Loucy (cell line): Measurements from ENCODE around the gene IGSF22.

Experiments
- H2AFZ ChIP-seq: fragments of 200-600 bp; sonication (generic); 2 replicates; pipeline ENCODE4 v1.6.0; 2016; ENCODE audit warnings: antibody characterized with exemption, mild to moderate bottlenecking, low read length, moderate library complexity
- H3F3A ChIP-seq: fragments of 200-600 bp; 2 replicates; pipeline ENCODE4 v1.6.0; 2016; ENCODE audit warnings: antibody characterized with exemption, low read depth, mild to moderate bottlenecking
- H3K27me3 ChIP-seq: fragments of 200-600 bp; sonication (generic); 2 replicates; pipeline ENCODE4 v1.6.1; 2014; ENCODE audit warnings: low read length, mild to moderate bottlenecking; ENCODE audit not compliant: insufficient read depth, poor library complexity, severe bottlenecking
- H3K36me3 ChIP-seq: fragments of 200-600 bp; sonication (generic); 2 replicates; pipeline ENCODE4 v1.6.1; 2016; ENCODE audit warnings: low read length; ENCODE audit not compliant: insufficient read depth
- H3K4me1 ChIP-seq: fragments of 200-600 bp; sonication (generic); 2 replicates; pipeline ENCODE4 v1.5.1; 2014; ENCODE audit warnings: low read length, mild to moderate bottlenecking; ENCODE audit not compliant: insufficient read depth, poor library complexity, severe bottlenecking
- H3K4me2 ChIP-seq: fragments of 200-600 bp; sonication (generic); 2 replicates; pipeline ENCODE4 v1.6.0; 2014; ENCODE audit warnings: antibody characterized with exemption, low read length, low read depth, mild to moderate bottlenecking; ENCODE audit not compliant: poor library complexity, severe bottlenecking
- H3K4me3 ChIP-seq: fragments of 200-600 bp; sonication (generic); 2 replicates; pipeline ENCODE4 v1.5.1; 2014; ENCODE audit warnings: low read length, mild to moderate bottlenecking, mixed read lengths; ENCODE audit not compliant: poor library complexity, severe bottlenecking
- H3K79me2 ChIP-seq: fragments of 200-600 bp; sonication (generic); 2 replicates; pipeline ENCODE4 v1.6.1; 2014; ENCODE audit warnings: low read length; ENCODE audit not compliant: insufficient read depth
- H3K9ac ChIP-seq: fragments of 200-600 bp; sonication (generic); 2 replicates; pipeline ENCODE4 v1.6.0; 2014; ENCODE audit warnings: mild to moderate bottlenecking, low read depth, low read length, moderate library complexity; ENCODE audit not compliant: poor library complexity, severe bottlenecking
- H3K9me2 ChIP-seq: fragments of 200-600 bp; sonication (generic); replicated peaks from 2 replicates; pipeline ENCODE4 v1.6.1; 2016; ENCODE audit warnings: low read depth, low read length, mixed read lengths
- H3K9me3 ChIP-seq: fragments of 200-600 bp; sonication (generic); 2 replicates; pipeline ENCODE4 v1.6.1; 2014; ENCODE audit warnings: mild to moderate bottlenecking, antibody characterized with exemption, low read length, low read depth; ENCODE audit not compliant: insufficient read depth
- H4K20me1 ChIP-seq: fragments of 200-600 bp; sonication (generic); 2 replicates; pipeline ENCODE4 v1.6.0; 2014; ENCODE audit warnings: antibody characterized with exemption, low read length, mild to moderate bottlenecking; ENCODE audit not compliant: insufficient read depth, poor library complexity, severe bottlenecking
- EZH2phosphoT487 ChIP-seq: fragments of 200-600 bp; IDR thresholded peaks from 2 replicates; pipeline ENCODE4 v1.6.1; 2018; ENCODE audit warnings: antibody characterized with exemption, mild to moderate bottlenecking, moderate library complexity, borderline replicate concordance
- TF ChIP-seq, protein P1 (sequence below): fragments of 200-600 bp; sonication (generic); conservative IDR thresholded peaks from 2 replicates; pipeline ENCODE4 v1.5.1; 2014; ENCODE audit warnings: mild to moderate bottlenecking, antibody characterized with exemption, low read length

Gene IGSF22

DNA sequence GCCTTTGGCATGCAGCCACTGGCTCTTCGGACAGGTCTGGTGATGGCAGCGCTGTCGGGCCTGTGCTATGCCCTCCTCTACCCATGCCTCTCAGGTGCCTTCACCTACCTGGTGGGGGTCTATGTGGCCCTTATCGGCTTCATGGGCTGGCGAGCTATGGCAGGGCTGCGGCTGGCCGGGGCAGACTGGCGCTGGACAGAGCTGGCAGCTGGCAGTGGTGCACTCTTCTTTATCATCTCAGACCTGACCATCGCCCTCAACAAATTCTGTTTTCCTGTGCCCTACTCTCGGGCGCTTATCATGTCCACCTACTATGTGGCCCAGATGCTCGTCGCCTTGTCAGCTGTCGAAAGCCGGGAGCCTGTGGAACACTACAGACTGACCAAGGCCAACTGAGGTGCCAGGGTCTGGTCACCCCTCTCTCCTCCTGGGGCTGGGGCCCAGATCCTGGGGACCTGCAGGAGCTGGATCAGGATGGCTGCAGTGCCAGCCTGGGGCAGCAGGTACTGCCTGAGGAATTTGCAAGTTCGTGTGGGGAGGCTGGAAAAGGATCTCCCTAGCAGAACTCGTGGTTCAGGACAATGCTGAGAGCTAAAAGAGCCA lies 24.3 kb downstream of the IGSF22 start:
- H3K27me3 ChIP-seq, result peaks cover 36% of the 10 kb centered on the region
- H2AFZ ChIP-seq, result no peak overlapping the region
- no peaks in the 10 kb centered on the region for H3F3A ChIP-seq
- no peaks in the 10 kb centered on the region for H3K36me3 ChIP-seq
- H3K9ac ChIP-seq, result no peak overlapping the region
- no peaks in the 10 kb centered on the region for H3K9me2 ChIP-seq
- no peak overlapping the region for H3K4me3 ChIP-seq
- H4K20me1 ChIP-seq, result no peaks in the 10 kb centered on the region
- H3K4me2 ChIP-seq, result no peak overlapping the region
- TF ChIP-seq EZH2phosphoT487, result no peak
- TF ChIP-seq, protein P1, sequence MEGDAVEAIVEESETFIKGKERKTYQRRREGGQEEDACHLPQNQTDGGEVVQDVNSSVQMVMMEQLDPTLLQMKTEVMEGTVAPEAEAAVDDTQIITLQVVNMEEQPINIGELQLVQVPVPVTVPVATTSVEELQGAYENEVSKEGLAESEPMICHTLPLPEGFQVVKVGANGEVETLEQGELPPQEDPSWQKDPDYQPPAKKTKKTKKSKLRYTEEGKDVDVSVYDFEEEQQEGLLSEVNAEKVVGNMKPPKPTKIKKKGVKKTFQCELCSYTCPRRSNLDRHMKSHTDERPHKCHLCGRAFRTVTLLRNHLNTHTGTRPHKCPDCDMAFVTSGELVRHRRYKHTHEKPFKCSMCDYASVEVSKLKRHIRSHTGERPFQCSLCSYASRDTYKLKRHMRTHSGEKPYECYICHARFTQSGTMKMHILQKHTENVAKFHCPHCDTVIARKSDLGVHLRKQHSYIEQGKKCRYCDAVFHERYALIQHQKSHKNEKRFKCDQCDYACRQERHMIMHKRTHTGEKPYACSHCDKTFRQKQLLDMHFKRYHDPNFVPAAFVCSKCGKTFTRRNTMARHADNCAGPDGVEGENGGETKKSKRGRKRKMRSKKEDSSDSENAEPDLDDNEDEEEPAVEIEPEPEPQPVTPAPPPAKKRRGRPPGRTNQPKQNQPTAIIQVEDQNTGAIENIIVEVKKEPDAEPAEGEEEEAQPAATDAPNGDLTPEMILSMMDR, result no peak
- H3K4me1 ChIP-seq, result peaks cover 5% of the 10 kb centered on the region
- no peaks in the 10 kb centered on the region for H3K79me2 ChIP-seq
- H3K9me3 ChIP-seq, result no peaks in the 10 kb centered on the region

DNA sequence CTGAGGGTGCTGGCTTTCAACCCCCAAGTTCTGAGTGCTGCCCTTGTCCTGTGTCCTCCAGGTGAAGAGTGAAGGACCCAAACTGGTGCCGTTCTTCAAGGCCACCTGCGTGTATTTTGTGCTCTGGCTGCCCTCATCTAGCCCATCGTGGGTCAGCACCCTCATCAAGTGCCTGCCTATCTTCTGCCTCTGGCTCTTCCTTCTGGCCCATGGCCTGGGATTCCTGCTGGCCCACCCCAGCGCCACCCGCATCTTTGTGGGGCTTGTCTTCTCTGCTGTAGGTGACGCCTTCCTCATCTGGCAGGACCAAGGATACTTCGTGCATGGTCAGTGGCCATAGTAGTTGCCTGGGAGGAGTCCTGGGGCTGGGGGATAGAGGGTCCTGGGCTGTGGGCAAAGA lies 25.1 kb downstream of the IGSF22 start:
- H3F3A ChIP-seq, result no peaks in the 10 kb centered on the region
- no peak overlapping the region for H3K4me2 ChIP-seq
- H3K4me1 ChIP-seq, result peaks cover 5% of the 10 kb centered on the region
- H2AFZ ChIP-seq, result no peak overlapping the region
- no peak overlapping the region for H3K4me3 ChIP-seq
- H3K27me3 ChIP-seq, result peaks cover 36% of the 10 kb centered on the region
- H3K9me2 ChIP-seq, result no peaks in the 10 kb centered on the region
- H3K79me2 ChIP-seq, result no peaks in the 10 kb centered on the region
- no peaks in the 10 kb centered on the region for H3K9me3 ChIP-seq
- no peaks in the 10 kb centered on the region for H3K36me3 ChIP-seq
- no peak overlapping the region for H3K9ac ChIP-seq
- TF ChIP-seq EZH2phosphoT487, result no peak
- TF ChIP-seq, protein P1, result no peak
- no peaks in the 10 kb centered on the region for H4K20me1 ChIP-seq

DNA sequence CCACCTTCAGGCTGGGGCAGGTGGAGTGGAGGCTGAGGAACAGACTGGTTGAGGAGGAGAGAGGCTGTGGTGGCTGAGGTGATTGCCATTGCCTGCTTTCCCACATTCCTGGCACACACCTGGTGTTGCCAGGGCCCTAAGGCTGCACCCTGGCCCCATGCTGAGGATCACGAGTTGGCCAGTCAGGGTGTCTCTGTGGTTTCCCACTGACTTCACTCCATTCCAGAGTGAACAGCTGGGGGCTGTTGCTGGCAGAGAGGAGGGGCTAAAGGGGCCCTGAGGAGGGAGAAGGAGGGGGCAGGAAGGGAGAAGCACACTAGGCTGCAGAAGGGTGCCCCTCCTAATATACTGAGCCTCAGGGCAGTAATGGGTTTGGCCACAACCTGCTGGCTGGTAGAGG lies 25.6 kb downstream of the IGSF22 start:
- Histone ChIP-seq H3K4me3 (no peak overlapping the region), H4K20me1 (no peaks in the 10 kb centered on the region), H3K79me2 (no peaks in the 10 kb centered on the region), H3K36me3 (no peaks in the 10 kb centered on the region), H3K9me3 (no peaks in the 10 kb centered on the region), H3K4me1 (peaks cover 5% of the 10 kb centered on the region), H3K9ac (no peak overlapping the region), H3K4me2 (no peak overlapping the region), H3F3A (no peaks in the 10 kb centered on the region), H3K27me3 (peaks cover 36% of the 10 kb centered on the region), H3K9me2 (no peaks in the 10 kb centered on the region), H2AFZ (no peak overlapping the region)
- TF ChIP-seq EZH2phosphoT487, result no peak
- TF ChIP-seq, protein P1, result no peak
